Thyroid gland (tissue), 4 donors: ENCODE measurements around the gene COPS9.

Source experiments
- POLR2A ChIP-seq, 2 donors: fragments of 450-650 bp; IDR thresholded peaks; one replicate each; pipeline ENCODE4 v1.6.1; 2017; ENCODE audit warnings: antibody characterized with exemption in 2 of 2, mild to moderate bottlenecking in 2 of 2, moderate library complexity in 1 of 2
- TF ChIP-seq, protein P1 (sequence below), 6 experiments: fragments of 200-600 bp in 3 of 6; fragments of 450-650 bp in 3 of 6; sonication (generic) in 3 of 6; IDR thresholded peaks; one replicate each; pipeline ENCODE4 v1.5.1; 2016 to 2019; ENCODE audit warnings: antibody characterized with exemption in 6 of 6, mild to moderate bottlenecking in 2 of 6, inconsistent platforms in 1 of 6, moderate library complexity in 1 of 6

GRCh38 chr2:240162531-240162930, 26.4 kb upstream of the COPS9 start:
- TF ChIP-seq, protein P1, sequence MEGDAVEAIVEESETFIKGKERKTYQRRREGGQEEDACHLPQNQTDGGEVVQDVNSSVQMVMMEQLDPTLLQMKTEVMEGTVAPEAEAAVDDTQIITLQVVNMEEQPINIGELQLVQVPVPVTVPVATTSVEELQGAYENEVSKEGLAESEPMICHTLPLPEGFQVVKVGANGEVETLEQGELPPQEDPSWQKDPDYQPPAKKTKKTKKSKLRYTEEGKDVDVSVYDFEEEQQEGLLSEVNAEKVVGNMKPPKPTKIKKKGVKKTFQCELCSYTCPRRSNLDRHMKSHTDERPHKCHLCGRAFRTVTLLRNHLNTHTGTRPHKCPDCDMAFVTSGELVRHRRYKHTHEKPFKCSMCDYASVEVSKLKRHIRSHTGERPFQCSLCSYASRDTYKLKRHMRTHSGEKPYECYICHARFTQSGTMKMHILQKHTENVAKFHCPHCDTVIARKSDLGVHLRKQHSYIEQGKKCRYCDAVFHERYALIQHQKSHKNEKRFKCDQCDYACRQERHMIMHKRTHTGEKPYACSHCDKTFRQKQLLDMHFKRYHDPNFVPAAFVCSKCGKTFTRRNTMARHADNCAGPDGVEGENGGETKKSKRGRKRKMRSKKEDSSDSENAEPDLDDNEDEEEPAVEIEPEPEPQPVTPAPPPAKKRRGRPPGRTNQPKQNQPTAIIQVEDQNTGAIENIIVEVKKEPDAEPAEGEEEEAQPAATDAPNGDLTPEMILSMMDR (IDR thresholded peaks at IDR 0.05): no peak
- TF ChIP-seq POLR2A (IDR thresholded peaks at IDR 0.05): no peak
